SKM-1 treated with dmso at 0.1 percent for 144 hours (cell line): ENCODE results near the gene DYSF.

Experiments used
- DNase-seq: peaks from one replicate; lab custom pipeline; 2025; ENCODE audit not compliant: unreplicated experiment; lab: John Stamatoyannopoulos, UW

The DYSF gene

DNA sequence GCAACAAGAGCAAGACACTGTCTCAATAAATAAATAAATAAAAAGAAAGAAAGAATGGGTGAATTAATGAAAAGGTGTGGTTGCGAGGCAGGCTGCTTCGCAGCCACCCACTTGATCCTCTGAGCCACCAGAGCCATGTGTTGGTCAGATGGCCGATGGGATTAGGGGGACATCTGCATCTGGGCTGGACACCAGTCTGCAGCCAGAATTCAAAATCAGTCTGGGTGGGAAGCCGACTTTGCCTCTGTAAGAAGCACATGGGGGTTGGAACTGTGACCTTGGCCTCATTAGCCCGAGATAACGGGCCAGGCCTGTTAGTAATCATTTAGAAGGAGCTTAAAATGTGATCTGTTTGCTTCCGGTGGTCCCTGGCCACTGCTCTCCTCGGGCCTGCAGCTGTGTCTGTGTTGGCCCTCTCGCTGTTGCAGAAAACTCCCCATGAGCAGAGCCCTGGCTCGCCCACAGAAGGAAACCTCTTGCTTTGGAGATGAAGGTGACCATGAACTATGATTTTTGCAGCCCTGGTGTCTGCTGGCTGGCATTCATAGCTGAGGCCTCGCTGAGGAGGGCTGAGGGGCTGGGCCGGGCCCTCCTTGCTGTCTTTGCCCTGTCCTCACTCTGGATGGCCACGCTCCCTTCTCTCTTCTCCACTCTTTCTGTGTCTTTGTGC is 94.4 kb downstream of the DYSF start:
- DNase-seq = no peak

- peak; percentile 60 for DNase-seq
Measured at GRCh38 chr2:71548646-71549425, 95.5 kb downstream of the DYSF start.

DNA sequence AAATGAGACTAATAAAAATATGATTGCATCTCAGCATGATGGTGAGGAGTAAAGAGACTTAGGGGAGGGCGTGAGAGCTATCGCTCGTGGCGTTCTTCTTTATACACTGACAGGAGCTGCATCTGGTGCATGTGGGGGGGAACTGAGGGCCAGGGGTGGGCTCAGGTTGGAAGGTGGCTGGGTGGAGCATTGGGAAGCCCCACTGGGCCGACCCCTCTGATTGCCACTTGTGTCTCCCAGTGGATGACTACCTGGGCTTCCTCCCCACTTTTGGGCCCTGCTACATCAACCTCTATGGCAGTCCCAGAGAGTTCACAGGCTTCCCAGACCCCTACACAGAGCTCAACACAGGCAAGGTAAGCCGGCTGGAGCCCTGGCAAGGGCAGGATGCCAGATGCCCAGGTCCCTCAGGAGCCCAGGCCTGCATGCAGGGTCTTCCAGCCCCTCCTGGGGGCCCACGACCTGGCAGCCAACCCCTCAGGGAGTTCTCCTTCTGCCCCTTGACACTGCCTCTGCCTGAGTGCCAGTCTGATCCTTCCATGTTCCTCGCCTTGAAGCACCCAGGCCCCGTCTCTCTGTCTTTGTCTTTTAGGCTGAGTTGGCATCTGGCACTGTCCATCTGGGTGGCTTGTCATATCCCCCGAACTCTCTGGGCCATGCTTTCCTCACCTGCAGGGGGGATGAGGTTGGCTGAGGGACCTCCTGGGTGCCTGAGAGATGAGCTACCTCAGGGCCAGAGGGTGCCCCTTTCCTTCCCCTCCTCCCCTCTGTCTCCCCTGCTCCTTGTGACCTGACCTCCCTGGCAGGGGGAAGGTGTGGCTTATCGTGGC is 97.7 kb downstream of the DYSF start:
- no peak for DNase-seq

DNA sequence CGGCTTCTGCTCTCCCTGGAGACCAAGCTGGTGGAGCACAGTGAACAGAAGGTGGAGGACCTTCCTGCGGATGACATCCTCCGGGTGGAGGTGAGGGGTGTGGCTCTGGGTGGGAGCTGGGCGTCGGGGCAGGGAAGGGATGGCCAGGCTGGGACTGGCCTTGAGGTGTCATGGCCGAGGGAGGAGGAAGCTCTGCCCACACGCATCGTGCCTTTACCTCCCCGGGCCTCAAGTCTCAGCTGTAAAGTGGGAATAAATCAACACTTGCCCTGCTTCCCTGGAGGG is 98.2 kb downstream of the DYSF start:
- no peak for DNase-seq

DNA sequence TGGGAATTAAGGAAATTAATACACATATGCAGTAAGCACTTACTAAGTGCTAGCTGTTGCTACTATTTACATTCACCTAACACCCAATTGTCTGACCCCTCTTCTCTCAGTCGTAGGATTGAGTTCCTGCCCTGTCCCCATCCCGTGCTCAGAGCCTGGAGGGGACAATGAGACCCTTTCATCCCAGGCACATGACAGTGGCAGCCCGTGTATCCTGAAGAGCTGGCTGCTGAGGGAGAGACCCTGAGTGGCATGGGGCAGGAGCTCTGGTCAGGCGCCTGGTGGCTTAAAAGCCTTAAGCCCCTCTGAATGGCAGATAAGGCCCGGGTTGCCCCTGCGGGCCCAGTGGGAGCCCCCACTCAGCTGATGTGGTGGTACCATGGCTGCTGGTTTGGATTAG is 99.0 kb downstream of the DYSF start:
- DNase-seq = no peak

DNA sequence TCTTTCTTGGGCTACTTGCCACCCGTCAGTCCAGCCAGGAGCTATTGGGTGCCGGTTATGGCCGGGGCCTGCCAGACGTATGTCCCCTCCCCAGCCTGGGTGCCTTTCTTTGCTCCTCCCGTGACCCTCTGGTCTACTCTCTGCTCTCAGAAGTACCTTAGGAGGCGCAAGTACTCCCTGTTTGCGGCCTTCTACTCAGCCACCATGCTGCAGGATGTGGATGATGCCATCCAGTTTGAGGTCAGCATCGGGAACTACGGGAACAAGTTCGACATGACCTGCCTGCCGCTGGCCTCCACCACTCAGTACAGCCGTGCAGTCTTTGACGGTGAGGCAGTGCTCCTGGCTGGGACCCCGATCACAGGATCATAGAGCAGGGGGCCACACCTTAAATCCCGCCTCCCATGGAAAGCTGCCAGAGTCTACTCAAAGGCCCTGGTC is 99.5 kb downstream of the DYSF start:
- no peak for DNase-seq

DNA sequence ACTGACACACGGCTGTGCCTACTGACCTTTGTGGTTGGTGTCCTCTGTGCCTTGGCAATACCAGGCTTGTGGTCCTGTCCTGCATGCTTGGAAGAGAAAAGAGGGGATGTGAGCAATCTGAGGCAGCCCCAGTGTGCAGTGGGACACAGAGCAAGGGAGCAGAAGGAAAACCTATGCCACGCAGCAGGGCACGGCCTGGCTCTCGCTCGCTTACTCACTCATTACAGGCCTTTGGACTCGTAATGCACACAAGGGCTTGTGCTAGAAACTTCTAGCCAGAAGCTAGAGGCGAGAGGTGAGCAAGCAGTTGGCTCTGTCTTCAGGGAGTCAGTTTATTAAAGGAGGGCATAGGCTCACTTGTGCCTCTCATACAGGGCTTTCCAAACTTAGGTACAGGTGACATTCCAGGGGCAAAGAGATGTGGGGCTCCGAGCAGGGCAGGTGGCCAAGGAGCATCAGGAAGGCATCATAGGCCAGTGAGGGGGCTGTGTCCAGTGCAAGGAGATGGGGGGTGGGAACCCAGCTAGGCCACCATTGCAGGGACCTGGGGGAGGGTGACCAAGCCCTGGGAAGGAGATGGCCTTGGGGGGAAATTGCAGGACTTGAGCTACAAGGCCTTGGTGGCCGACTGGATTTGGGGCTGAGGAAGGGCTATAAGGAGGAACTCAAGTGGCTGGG is 100.8 kb downstream of the DYSF start:
- DNase-seq = no peak

DNA sequence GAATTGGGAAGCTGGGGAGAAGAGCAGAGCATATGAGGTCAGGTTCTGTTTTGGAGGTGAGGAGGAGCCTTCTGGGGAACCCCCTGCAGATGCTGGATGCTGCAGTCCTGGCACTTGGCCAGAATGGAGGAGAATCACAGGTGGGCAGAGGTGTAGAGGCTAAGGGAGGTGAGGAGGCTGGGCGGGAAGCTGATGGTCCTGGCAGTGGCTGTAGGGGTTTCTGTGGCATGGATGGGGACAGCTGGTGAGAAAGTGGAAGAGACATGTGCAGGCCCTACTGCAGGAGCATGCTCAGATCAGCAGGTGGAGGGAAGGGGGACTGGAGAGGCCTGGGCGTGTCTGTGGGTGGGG is 101.3 kb downstream of the DYSF start:
- DNase-seq = no peak

DNA sequence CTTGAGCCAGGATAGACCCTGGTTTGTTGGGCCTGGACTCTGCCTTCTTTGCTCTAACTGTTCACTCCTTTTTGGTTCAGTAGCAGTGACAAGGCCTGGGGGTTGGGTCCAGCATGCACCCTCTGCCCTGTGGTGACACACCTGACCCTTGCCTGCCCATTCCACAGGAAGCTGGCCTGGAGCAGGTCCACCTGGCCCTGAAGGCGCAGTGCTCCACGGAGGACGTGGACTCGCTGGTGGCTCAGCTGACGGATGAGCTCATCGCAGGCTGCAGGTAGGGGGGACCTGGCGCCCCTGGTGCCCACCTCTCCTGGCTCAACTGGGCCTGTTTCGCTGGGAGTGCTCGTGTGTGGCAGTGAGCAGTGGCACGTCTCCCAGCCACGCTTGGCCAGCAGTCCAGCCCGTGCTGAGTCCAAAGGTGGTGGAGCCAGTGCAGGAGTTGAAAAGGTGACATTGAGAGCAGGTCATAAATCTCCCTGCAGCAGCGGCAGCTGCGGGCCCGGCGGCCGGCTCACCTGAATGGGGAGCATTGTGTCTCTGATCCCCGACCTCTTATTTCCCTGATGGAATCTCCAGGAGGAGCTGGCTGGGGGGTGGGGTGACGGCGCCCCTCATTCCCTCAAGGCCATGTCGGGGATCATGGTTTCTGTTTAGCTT is 102.6 kb downstream of the DYSF start:
- no peak for DNase-seq

DNA sequence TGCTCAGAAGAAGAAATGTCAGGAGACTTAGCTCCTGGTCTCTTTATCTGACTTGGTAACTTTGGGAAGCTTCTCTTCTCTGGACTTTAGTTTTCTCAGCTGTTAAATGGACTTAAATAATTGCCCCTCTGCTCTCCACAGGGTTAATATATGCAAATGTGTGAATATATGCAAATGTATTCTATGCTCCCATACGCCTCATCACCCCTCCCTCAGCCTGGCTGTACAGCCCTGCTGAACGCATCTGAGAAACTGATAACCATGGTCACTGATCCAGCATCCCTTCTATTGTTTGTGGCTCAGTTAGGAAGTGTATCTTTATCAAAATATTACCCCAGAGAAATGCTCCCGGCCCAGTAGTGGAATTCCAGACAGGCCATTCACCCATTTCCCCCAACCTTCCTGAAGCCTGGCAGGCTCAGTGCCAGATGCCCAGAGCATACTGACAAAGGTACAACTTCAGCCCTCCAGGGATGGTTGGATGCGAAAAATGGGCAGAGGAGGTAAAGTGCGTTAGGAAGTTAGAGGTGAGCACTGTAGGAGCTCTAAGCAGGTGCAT is 103.4 kb downstream of the DYSF start:
- no peak for DNase-seq

- DNase-seq = no peak
Measured at GRCh38 chr2:71557321-71557720, 104.0 kb downstream of the DYSF start.

DNA sequence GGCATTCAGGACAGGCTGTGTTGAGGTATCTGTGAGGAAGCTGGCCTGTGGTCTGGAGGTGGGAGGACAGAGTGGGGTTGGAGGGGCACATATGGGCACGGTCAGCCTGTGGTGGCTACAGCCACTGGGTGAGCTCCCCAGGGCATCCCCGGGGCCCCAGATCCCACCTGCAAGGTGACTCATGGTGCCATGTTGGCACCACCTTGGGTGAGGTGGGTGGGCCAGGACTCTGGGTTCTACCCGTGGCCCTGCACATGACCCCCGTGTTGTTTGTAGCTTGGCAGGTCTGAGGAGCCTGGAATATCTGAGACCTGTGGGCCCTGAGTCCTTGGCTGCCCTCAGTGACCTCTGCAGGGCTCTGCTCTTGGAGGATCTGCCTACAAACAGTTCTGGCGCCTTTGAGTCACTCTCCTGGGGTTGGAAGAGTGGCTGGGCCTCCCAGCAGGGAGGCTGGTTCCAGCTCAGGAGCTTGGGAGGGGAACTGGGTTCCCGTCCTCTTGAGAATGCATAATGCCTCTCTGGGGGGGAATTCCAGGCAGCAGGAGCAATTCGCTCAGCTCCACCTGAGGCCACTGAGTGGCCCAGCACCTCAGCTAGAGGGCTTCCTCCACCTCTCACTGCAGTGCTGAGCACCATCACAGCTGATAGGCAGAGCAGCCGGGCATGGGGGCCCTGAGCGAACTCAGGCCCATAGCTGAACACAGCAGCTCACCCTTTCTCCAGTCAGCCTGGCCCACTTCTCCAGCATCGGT is 105.1 kb downstream of the DYSF start:
- no peak for DNase-seq

- no peak for DNase-seq
Measured at GRCh38 chr2:71559080-71559827, 105.9 kb downstream of the DYSF start.

DNA sequence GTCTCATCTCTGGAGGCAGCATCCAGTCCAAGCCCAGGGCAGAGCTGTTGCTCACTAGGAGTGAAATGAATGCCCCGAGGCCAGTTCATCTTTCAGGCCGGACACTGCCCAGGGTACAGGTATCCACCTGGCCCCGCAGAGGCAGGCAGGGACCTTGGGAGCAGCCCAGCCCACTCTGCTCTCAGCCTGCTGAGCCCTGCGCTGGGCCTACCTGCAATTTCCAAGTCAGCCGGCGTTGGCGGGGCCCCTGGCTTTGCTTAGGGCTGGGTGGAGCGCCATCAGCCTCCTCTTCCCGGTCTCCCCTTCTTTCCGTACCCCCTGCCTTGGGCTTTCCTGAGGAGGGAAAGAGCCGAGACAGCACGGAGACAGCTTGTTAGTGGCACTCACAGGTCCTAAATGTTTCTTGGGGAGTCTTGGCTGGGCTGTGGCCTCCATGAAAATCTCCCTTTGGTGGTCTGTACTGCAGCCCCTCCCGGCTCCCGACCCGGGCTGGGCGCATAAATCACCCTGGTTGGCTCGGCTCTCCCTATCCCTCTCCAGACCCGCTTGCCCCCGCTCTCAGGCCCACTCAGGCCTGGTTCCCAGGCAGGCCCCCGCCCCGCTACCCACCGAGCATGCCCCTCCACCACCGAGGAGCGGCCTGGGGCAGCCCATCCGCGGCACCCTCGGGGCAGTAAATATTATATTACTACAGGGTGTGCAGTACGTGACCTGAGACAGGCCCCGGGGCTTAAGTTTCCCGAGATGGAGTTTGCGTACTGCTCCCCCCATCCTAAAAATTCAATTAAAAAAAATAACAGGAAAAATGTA is 106.7 kb downstream of the DYSF start:
- no peak for DNase-seq

- no peak for DNase-seq
Measured at GRCh38 chr2:71560638-71561011, 107.3 kb downstream of the DYSF start.

DNA sequence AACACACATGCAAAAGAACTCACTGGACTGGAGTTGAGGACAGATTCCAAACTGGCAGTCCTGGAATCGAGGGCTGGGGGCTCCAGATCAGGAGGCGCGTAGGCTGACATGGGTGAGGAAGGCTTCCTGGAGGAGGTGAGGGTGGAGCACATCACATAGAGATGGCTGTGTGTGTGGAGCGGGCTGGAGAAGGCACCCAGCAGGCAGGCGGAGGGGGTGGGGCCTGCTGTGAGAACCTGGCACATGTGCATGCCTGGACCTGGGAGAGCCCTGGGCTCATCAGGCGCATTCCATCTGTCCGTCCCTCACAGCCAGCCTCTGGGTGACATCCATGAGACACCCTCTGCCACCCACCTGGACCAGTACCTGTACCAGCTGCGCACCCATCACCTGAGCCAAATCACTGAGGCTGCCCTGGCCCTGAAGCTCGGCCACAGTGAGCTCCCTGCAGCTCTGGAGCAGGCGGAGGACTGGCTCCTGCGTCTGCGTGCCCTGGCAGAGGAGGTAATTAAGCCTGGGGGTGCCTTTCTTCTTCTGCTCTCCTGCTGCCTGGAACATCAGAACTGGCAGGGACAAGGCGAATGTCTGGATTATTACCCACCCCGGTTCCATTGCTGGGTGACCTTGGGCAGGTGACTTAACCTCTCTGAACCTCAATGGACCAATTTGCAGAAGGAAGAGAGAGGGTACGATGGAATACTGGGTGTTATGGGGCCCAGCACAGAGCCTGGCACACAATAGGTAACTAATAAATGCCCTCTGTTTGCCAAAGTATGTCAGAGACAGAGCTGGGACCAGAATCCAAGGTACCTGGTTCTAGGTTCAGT is 108.3 kb downstream of the DYSF start:
- no peak for DNase-seq

DNA sequence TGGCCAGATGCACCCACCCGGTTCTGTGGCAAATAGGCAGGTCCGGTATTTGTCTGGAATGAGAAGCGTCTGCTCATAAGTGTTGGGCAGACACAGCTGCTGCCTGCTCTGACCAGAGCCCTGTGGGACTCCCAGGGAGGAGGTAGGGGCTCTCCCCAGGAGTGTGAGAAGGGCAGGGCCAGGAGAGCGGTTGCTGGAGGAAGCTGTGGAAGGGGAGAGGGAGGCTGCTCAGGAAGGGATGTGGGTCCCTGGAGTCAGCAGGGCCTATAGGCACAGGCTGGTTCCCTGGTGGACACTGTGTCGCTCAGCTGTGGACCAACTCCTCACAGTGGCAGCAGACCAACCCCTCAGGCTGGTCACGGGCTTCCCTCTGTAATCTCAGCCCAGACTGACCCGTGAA is 109.2 kb downstream of the DYSF start:
- DNase-seq = no peak

DNA sequence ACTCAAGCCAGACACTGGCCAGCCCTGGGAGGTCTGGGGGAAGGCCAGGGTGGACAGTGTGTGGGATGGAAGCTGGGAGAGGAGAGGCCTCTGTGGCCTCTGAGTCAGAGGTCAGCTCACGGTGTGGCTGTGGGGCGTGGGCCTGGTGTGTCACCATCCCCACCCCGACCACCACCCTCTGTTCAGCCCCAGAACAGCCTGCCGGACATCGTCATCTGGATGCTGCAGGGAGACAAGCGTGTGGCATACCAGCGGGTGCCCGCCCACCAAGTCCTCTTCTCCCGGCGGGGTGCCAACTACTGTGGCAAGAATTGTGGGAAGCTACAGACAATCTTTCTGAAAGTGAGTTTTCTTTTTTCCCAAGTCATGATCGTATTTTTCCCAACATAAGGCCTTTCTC is 110.5 kb downstream of the DYSF start:
- no peak for DNase-seq
